SU-DHL-6 (cell line): Measurements from ENCODE around the gene OSCAR.

Experiments used
- H2AFZ ChIP-seq: fragments of 200-600 bp; sonication (generic); 2 replicates; pipeline ENCODE4 v1.6.1; 2014; ENCODE audit warnings: low read depth, mild to moderate bottlenecking, moderate library complexity, mixed read lengths, antibody characterized with exemption, low read length; ENCODE audit not compliant: severe bottlenecking
- H3F3A ChIP-seq: fragments of 200-600 bp; shearing (Covaris generic); 2 replicates; pipeline ENCODE4 v1.6.0; 2016; ENCODE audit warnings: antibody characterized with exemption, mild to moderate bottlenecking; ENCODE audit not compliant: insufficient read depth
- H3K27ac ChIP-seq: fragments of 200-600 bp; sonication (generic); 2 replicates; pipeline ENCODE4 v1.5.1; 2016; ENCODE audit warnings: low read depth, mild to moderate bottlenecking, low read length, moderate library complexity, mixed read lengths
- H3K27me3 ChIP-seq: fragments of 200-600 bp; sonication (generic), shearing (Covaris generic); 2 replicates; pipeline ENCODE4 v1.6.0; 2014; ENCODE audit warnings: mild to moderate bottlenecking, low read length
- H3K36me3 ChIP-seq: fragments of 200-600 bp; sonication (generic); 2 replicates; pipeline ENCODE4 v1.6.1; 2014; ENCODE audit warnings: mild to moderate bottlenecking, low read length, mixed read lengths
- H3K4me2 ChIP-seq: fragments of 300-600, 200-600 bp; shearing (Covaris generic), sonication (generic); 2 replicates; pipeline ENCODE4 v1.6.0; 2014; ENCODE audit warnings: low read length, low read depth, mild to moderate bottlenecking; ENCODE audit not compliant: poor library complexity, severe bottlenecking
- H3K4me3 ChIP-seq: fragments of 200-600 bp; sonication (generic); 2 replicates; pipeline ENCODE4 v1.5.1; 2014; ENCODE audit warnings: antibody characterized with exemption, low read length, mild to moderate bottlenecking, mixed read lengths; ENCODE audit not compliant: insufficient read depth, poor library complexity, severe bottlenecking
- H3K79me2 ChIP-seq: fragments of 200-600 bp; sonication (generic); 2 replicates; pipeline ENCODE4 v1.6.1; 2014; ENCODE audit warnings: mild to moderate bottlenecking, low read length, moderate library complexity; ENCODE audit not compliant: insufficient read depth
- H3K9ac ChIP-seq: fragments of 200-600 bp; sonication (generic); 2 replicates; pipeline ENCODE4 v1.7.0; 2014; ENCODE audit warnings: mild to moderate bottlenecking, low read length
- H3K9me2 ChIP-seq: fragments of 200-600 bp; sonication (generic); replicated peaks from 2 replicates; pipeline ENCODE4 v1.6.1; 2014; ENCODE audit warnings: low read length; ENCODE audit not compliant: insufficient read depth
- H3K9me3 ChIP-seq: fragments of 200-600 bp; sonication (generic); 2 replicates; pipeline ENCODE4 v1.6.1; 2014; ENCODE audit warnings: low read length, mixed read lengths; ENCODE audit not compliant: insufficient read depth
- H4K20me1 ChIP-seq: fragments of 200-600 bp; sonication (generic); 2 replicates; pipeline ENCODE4 v1.6.1; 2014; ENCODE audit warnings: low read depth, mild to moderate bottlenecking, antibody characterized with exemption, low read length, moderate library complexity, mixed read lengths
- CTCF ChIP-seq: fragments of 200-600 bp; sonication (generic); IDR thresholded peaks from one replicate; pipeline ENCODE4 v1.5.1; 2017; ENCODE audit warnings: antibody characterized with exemption, mild to moderate bottlenecking, low read length, moderate library complexity; ENCODE audit not compliant: insufficient read depth, poor library complexity, severe bottlenecking
- EZH2phosphoT487 ChIP-seq: fragments of 200-600 bp; sonication (generic), shearing (Covaris generic); conservative IDR thresholded peaks from 2 replicates; pipeline ENCODE4 v1.6.1; 2018; ENCODE audit warnings: mild to moderate bottlenecking, antibody characterized with exemption, low read length, moderate library complexity, mixed read lengths

Gene OSCAR

GRCh38 chr19:54141356-54141755 lies 40.8 kb upstream of the OSCAR start:
- TF ChIP-seq CTCF (no peak), EZH2phosphoT487 (no peak)
- no peak overlapping the region for H3K27ac ChIP-seq
- H3K36me3 ChIP-seq, result peaks cover 3% of the 10 kb centered on the region; the same call in 1 of the 2 replicates
- H4K20me1 ChIP-seq, result no peaks in the 10 kb centered on the region; the same call in 1 of the 2 replicates
- no peak overlapping the region for H3K4me2 ChIP-seq
- no peak overlapping the region for H3K4me3 ChIP-seq
- H3K27me3 ChIP-seq, result no peaks in the 10 kb centered on the region
- H2AFZ ChIP-seq, result no peak overlapping the region
- H3F3A ChIP-seq, result no peaks in the 10 kb centered on the region
- H3K9me2 ChIP-seq, result no peaks in the 10 kb centered on the region
- H3K9me3 ChIP-seq, result no peaks in the 10 kb centered on the region
- no peak overlapping the region for H3K9ac ChIP-seq
- H3K79me2 ChIP-seq, result peaks cover 50% of the 10 kb centered on the region

- H3K4me3 ChIP-seq, result peak overlapping the region; percentile 75
- H2AFZ ChIP-seq, result no peak overlapping the region
- no peaks in the 10 kb centered on the region; the same call in 1 of the 2 replicates for H4K20me1 ChIP-seq
- H3K27ac ChIP-seq, result peak overlapping the region; percentile 67; the same call in 1 of the 2 replicates
- no peaks in the 10 kb centered on the region for H3K9me2 ChIP-seq
- peak overlapping the region; percentile 88 for H3K9ac ChIP-seq
- no peak for TF ChIP-seq EZH2phosphoT487
- TF ChIP-seq CTCF, result no peak
- peaks cover 50% of the 10 kb centered on the region for H3K79me2 ChIP-seq
- no peaks in the 10 kb centered on the region for H3F3A ChIP-seq
- no peaks in the 10 kb centered on the region for H3K9me3 ChIP-seq
- H3K36me3 ChIP-seq, result no peaks in the 10 kb centered on the region
- H3K4me2 ChIP-seq, result peak overlapping the region; percentile 73
- H3K27me3 ChIP-seq, result no peaks in the 10 kb centered on the region
Measured at GRCh38 chr19:54138489-54139256, 38.1 kb upstream of the OSCAR start.

- H3K36me3 ChIP-seq, result no peaks in the 10 kb centered on the region
- peak within 1 kb of the TSS; percentile 82 for H3K4me2 ChIP-seq
- peak within 1 kb of the TSS; percentile 67 for H3K27ac ChIP-seq
- no peaks in the 10 kb centered on the region for H3F3A ChIP-seq
- H3K27me3 ChIP-seq, result no peaks in the 10 kb centered on the region
- peak within 1 kb of the TSS; percentile 75 for H3K4me3 ChIP-seq
- no peaks in the 10 kb centered on the region for H3K9me2 ChIP-seq
- peak within 1 kb of the TSS; percentile 69 for H2AFZ ChIP-seq
- peaks cover 50% of the 10 kb centered on the region for H3K79me2 ChIP-seq
- TF ChIP-seq CTCF, result no peak
- TF ChIP-seq EZH2phosphoT487, result no peak
- no peaks in the 10 kb centered on the region for H3K9me3 ChIP-seq
- peak within 1 kb of the TSS; percentile 88 for H3K9ac ChIP-seq
- H4K20me1 ChIP-seq, result no peaks in the 10 kb centered on the region; the same call in 1 of the 2 replicates
Measured at GRCh38 chr19:54137699-54138488, 37.3 kb upstream of the OSCAR start, which contains the start of gene CNOT3. TSS of gene CNOT3 (plus strand) at chr19:54137762. CDS start at chr19:54142979, 5,217 bp downstream.
